NCI-H82 treated with DMSO at 0.1 percent for 48 hours (cell line): ENCODE measurements around the gene SH3D19.
"Not testable (repeated sequence)": the region's sequence is repeated elsewhere in the genome, so short reads cannot be mapped to it uniquely, and the experiment has no call there.

Experiments
- DNase-seq: peaks from one replicate; lab custom pipeline; 2025; ENCODE audit not compliant: unreplicated experiment; lab: John Stamatoyannopoulos, UW

The SH3D19 gene

DNA sequence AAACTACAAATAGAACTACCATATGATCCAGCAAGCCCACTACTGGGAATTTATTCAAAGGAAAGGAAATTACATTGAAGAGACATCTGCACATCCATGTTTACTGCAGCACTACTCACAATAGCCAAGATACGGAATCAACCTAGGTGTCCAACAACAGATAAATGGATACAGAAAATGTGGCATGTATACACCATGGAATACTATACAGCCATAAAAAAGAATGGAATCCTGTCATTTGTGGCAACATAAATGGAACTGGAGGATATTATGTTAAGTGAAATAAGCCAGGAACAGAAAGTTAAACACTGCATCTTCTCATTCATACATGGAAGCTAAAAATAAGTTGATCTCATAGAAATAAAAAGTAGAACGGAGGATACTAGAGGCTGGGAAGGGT is 167.9 kb downstream of the SH3D19 start:
- DNase-seq: no peak

DNA sequence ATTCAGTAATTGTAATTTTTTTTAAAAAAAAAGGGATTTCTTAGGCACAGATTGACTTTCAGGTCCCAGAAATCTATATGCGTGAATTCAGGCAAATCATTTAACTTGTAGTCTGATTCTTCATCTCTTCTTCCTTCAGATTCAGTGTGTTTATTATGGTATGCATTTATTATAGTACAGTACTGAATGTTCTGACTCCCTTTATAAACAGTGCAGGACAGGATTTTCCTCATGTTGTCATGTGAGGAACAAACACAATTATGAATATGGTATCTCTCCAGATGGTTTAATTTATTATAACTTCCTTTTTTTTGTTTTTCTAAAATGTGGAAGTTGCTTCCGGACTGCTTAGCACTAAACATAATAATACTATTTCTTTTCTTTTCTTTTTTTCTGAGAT is 171.8 kb downstream of the SH3D19 start:
- DNase-seq: no peak

DNA sequence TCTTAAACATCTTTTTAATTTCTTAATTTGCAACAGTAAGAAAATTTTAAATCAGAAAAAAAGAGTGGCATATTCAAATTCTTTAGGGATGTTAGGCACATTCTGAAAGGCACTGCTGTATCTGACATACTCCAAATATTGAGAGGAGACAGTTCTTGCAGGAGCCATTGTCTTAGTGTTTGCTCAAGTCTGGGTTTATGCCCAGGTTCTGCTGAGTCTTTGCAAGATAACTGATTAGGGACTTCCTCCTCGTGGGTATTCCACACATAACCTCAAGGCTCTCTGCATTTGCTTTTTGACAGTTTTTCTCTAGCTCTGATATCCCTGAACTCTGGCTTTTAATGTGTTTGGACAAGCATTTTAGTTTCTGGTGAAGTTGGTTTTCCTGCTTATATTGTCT is 173.4 kb downstream of the SH3D19 start:
- no peak for DNase-seq

DNA sequence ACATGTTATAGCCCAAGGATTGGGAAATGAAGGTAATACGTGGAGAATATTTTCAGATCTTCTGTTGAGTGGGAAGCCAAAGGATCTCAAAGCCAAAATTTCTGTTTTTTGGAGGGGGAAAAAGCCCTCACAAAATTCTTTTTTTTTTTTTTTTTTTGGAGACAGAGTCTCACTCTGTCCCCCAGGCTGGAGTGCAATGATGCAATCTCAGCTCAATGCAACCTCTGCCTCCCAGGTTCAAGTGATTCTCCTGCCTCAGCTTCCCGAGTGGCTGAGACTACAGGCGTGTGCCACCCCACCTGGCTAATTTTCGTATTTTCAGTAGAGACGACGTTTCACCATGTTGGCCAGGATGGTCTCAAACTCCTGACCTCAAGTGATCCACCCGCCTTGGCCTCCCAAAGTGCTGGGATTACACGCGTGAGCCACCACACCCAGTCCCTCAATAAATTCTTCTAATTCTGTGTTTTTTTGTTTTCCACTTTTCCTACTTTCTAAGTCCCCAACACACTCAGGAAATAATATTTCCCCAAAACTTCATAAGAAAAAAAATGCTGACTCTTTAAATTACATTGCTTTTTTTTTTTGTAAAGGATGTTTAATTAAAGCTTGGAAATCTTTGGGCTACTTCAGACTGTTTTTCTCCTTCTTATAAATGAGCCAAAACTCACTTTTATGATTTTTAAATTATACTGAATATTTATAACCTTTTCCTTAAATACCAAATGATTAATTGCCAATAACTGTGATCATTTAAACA is 174.4 kb downstream of the SH3D19 start:
- no peak for DNase-seq

DNA sequence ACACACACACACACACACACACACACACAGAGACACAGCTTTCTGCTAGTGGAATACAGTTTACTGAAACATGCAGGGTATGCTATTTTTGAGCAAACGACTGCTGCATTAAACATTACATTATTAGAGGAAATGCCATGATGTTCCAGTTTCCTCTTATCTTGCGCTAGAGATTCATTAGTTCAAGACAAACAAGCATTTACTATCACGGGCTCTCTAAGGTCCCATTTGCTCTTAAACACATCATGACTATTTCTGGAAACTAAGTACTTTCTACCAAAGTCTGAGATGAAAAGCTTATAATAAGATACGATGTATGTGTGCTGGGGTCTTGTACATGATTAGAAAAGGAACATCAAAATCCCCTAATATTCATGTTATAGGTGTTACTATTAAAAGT is 177.1 kb downstream of the SH3D19 start:
- no peak for DNase-seq

DNA sequence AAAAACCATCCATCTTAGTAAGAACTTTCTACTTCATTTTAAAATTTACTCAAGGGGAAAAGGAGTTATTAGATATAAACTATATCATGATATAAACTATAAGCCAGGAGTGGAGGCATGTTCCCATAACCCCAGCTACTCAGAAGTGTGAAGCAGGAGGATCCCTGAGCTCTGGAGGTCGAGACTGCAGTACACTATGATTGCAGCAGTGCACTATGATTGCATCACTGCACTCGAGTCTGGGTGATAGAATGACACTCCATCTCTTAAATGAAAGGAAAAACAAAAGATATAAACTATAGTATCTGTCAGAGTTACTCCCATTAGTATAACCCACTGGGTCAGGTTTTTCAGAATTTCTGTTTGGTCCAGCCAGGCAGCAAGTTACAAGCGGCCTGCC is 178.4 kb downstream of the SH3D19 start:
- no peak for DNase-seq

DNA sequence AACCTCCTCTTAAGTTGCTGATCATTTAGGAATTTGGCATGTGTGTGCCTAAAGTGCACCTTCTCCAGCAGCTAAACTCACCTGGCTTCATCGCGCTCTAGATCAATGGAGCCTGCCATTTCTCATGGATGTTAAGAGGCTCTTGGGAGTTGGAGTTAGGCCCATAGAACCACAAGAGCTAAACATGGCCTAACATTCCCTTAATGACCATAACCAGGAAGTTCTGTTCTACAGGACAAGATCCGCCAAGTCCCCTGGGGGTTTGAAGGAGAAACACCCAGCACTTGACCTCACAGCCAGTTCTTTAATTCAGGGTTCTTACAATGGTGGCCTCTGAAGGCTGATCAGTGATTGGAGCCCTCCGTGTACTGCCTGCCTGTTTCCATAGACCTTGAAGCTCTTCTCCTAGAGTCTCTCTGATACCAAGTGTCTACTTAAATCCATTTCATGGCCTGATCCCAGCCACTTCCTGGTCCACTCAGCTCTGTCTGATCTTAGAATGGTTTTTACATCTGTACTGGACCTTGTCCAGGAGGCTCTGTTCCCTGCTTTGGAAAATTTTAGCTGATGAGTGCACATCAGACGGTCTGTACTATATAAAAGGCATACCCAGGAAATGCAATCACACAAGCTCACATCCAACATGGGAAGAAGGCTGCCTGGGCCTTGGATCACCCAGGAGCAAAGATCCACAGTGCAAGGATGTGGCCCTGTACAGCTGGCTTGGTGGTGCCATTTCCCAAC is 180.9 kb downstream of the SH3D19 start:
- DNase-seq: peak; percentile 42

DNA sequence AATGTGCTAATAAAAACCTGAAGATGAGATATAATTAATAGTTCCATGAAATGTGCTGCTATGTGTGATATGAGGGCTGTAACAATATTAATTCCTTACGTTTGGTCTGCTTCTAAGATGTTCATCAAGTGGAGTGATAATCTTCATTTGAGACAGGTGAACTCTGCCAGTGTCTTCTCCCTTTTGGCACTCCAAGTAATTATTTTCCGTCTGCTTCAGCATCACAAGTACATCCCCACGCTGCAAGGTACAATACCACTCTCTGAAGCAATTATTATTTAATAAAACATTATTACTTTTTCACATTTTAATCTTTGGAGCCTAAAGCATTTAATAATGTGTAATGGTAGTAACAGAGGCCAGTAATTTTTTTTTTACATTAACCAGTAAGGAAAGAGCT is 181.6 kb downstream of the SH3D19 start:
- no peak for DNase-seq

DNA sequence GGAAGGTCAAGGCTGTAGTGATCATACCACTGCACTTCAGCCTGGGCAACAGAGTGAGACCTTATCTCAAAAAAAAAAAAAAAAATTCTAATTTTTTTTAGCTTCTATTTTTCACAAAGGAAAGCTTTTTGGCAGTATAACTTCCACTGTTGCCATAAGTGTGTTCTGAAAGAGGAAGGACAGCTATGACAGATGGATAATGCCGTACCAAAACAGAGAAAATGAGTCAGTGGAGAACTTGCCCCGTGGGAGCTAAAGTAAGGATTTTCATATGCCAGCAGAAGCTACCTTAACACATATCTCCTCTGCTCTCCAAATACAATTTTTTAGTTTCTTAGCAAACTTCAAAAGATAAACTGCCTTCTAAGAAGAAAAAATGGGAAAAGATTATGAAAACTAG is 182.2 kb downstream of the SH3D19 start:
- no peak for DNase-seq

DNA sequence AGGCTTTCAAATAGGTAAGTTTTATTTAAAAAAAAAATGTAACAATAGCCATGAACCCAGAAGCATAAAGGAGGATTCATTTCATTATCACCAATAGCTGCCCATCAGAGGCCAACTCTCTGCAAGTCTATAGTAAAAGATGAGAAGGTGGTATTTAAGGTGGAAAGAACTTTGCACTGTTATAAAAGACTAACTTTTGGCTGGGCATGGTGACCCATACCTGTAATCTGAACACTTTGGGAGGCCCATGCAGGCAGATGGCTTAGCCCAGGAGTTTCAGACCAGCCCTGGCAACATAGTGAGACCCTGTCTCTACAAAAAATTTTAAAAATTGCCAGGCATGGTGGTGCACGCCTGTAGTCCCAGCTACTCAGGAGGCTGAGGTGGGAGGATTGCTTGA is 182.6 kb downstream of the SH3D19 start:
- no peak for DNase-seq

DNA sequence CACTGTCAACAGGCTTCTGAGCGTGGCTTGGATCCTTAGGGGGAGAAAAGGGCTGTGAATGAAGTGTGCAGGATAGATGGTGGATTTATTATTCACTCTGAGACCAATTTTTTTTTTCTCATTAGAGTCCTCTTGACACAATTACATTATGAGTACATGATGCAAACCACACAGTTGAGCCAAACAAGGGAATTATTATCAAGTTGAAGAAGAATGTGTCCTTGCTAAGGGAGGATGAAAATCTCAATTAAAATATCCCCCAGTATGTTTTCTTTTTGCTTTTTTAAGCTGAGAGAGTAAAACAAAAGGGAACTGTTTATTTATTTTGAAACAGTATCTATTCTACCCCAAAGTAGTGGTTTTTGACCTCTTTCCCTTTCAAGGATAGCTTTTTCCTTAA is 185.6 kb downstream of the SH3D19 start:
- no peak for DNase-seq

DNA sequence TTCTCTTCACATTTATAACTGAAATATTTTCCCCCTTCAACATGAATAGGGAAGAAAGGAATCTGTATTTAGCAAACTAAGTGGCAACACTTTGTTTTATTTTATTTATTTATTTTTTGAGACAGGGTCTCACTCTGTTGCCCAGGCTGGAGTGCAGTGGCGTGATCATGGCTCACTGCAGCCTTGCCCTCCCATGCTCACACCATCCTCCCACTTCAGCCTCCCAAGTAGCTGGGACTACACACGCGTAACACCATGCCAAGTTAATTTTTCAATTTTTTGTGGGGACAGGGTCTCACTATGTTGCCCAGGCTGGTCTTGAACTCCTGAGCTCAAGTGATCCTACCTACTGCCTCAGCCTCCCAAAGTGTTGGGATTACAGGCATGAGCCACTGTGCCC is 189.4 kb downstream of the SH3D19 start:
- DNase-seq: not testable (repeated sequence)

DNA sequence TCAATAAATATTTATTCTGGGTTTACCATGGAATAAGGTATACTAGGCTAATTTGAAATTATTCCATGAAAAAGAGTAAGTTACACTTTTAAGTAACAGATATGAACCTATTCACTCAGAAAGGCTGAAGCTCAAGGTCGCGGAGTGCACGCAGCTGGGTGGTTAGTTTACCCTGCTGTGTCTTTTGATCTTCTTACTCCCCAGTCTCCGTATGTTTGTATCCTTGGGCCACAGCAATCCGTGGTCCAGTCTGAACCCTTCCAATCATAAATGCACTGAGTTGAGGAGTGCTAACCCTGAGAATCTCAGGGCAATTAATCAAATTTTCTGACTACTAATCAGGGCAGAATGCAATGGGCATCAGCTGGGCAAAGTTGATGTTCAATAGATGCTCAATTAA is 192.1 kb downstream of the SH3D19 start:
- no peak for DNase-seq

DNA sequence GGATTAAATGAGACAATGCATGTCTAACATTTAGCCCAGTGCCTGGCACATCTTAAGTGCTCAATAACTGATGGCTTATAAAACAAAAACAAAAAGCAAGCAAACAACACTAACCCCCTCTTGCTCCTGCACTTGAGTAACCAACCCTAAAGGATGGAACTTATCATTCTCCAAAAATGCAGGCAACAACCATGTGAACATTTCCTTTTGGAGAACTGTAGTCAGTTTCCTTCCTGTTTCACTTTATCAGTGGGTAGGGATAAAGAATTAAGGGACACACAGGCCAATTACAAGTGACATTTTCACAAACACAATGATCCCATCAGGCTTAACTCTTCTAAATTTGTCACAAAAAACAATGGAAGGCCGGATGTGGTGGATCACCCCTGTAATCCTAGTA is 195.6 kb downstream of the SH3D19 start:
- DNase-seq: no peak

DNA sequence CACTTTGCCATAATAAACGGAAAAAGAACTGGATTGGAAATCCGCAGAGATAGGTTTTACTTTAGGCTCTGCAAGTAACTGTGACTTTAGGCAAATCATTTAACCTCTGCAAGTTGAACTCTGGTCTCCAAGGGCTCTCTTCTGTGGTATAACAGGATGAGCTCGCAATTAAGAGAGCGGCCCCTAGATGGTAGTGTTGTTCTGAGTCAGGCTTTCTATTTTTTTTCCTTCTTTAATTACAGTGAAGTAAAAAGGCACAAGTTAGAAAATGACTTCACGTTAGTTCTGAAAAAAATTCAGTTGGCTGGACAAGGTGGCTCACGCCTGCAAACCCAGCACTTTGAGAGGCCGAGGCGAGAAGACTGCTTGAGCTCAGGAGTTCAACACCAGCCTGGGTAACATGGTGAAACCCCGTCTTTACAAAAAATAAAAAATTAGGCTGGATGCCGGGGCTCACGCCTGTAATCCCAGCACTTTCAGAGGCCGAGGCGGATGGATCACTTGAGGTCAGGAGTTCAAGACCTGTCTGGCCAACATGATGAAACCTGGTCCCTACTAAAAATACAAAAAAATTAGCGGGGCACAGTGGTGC is 207.9 kb downstream of the SH3D19 start:
- peak; percentile 51 for DNase-seq

DNA sequence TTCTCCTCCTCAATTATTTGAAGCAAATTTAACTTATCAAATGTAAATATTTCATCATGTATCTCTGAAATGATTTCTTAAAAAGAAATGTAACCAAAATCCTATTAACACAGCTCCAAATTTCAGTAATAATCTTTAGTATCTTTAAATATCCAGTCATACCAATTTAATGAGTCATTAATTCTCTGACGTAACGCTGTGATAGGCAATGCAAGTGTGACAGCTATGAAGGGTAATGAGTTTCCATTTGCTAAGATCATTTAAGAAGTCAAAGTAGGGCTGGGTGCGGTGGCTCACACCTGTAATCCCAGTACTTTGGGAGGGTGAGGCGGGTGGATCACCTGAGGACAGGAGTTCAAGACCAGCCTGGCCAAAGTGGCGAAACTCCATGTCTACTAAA is 210.4 kb downstream of the SH3D19 start:
- no peak for DNase-seq

DNA sequence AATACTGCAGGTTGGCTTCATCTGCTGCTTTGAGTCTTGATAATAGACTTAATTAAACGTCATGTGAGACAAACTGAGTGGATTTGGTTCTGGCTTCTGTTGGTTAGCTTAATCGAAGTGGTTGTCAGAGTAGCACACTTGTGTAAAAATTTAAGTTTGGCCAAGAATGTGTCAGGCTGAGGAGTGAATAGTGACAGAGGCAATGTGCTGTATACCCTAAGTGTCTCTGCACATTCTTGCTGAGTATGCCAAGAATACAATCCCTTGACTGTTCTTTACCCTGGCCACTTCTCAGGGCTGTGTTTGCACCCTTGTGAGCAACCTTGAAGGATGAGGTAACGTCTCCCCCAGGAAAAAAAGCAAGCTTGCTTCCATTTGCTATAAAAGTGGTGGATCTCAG is 211.1 kb downstream of the SH3D19 start:
- no peak for DNase-seq

DNA sequence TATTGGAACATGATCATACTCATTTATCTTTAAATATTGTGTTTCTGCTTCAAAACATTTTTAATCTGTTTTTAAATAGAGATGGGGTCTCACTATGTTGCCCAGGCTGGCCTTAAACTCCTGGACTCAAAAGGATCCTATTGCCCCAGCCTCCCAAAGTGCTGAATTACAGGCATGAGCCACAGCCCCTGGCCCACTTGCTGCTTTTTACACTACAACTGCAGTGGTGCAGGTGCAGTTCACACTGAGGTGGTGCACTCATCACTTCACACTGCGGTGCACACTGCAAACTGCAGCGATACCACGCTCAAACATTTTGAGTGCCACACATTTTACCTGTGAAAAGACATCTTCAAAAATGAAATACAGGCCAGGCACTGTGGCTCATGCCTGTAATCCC is 215.2 kb downstream of the SH3D19 start:
- DNase-seq: no peak

DNA sequence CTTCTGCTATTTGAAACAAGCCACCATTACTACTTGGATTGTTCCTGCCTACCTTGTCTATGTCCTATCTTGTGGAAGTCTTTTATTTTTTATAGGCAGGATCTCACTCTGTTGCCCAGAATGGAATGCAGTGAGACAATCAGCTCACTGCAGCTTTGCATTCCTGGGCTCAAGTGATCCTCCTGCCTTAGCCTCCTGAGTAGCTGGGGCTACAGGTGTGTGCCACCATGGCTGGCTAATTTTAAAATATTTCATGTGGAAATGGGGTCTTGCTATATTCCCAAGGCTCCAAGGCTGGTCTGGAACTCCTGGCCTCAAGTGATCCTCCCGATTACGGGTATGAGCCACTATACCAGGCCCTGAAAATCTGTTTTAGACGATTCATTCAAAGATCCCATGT is 218.3 kb downstream of the SH3D19 start:
- DNase-seq: no peak

DNA sequence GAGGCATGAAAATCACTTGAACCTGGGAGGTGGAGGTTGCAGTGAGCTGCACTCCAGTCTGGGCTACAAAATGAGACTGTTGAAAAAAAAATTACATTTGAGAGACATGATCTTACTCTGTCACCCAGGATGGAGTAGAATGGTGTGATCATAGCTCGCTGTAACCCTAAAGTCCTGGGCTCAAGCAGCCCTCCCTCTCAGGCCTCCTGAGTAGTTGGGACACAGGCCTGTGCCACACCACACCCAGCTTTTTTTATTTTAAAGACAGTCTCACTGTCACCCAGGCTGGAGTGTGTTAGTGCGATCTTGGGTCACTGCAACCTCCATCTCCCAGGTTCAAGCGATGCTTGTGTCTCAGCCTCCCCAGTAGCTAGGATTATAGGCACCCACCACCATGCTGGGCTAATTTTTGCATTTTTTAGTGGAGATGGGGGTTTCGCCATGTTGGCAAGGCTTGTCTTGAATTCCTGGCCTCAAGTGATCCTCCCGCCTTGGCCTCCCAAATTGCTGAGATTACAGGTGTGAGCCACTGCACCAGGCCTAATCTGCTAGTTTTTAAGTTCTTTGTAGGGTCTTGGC is 219.9 kb downstream of the SH3D19 start:
- no peak for DNase-seq

DNA sequence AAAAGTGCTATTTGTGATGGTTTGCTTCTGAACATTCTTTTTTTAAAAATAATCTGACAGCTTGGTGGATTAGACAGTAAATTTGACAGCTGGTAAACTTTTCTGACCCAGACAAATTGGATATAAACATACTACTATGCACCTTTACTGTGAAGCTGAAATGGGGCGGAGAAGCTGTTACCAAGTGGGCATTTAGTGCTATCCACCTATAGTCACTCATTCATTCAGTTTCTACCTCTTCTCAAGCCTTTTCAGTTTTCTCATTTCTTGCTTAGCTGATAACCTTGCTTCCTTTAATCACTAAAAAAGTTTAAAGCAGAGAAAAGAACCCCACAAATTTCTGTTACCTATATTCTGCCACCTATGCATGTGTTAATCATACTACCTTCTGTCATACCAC is 220.8 kb downstream of the SH3D19 start:
- no peak for DNase-seq

DNA sequence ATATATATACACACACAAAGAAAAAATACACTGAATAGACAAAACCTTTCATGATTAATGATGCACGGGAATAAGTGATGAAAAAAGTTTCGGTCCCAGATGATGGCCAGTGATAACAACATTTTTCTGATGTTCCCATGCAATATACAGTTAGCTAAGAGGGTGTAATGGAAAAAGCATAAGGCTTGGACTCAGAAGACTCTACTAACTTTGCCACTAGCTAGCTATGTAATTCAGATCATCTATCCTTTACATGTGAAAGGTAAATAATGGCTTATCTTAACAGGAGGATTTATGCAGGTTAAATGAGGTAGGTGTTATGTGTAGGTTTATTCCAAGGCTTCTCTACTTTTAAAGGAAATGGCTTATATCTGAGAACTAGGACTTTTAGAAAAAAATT is 221.6 kb downstream of the SH3D19 start:
- no peak for DNase-seq
